OCI-LY3 (cell line): ENCODE data around the gene RNF115.

Source experiments
- EZH2phosphoT487 ChIP-seq: fragments of 200-600 bp; shearing (Covaris generic); IDR thresholded peaks from 2 replicates; pipeline ENCODE4 v1.6.1; 2018; ENCODE audit warnings: antibody characterized with exemption, mixed run types, low read depth
- TF ChIP-seq, protein P1 (sequence below): fragments of 200-600, 300-600 bp; sonication (generic); IDR thresholded peaks from 2 replicates; pipeline ENCODE4 v1.5.1; 2014; ENCODE audit warnings: antibody characterized with exemption, low read length, low read depth

DNA sequence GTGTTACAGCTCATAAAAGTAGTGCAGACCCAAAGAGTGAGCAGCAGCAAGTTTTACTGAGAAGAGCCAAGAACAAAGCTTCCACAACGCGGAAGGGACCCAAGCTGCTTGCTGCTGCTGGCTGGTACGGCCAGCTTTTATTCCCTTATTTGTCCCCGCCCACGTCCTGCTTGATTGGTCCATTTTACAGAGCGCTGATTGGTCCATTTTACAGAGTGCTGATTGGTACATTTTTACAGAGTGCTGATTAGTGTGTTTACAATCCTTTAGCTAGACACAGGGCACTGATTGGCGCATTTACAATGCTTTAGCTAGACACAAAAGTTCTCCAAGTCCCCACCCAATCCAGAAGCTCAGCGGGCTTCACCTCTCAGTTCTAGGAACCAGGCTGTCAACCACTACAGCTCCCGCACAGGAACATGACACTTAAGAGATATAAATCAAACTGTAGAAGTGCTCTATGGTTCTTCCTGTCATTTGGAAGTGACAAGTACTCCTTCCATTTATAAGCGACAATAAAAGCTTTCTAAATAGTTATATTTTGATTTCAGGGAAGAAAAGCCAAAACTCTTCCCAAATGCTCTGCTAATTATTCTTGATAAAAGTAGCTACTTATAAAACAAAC is 28.5 kb downstream of the RNF115 start:
- TF ChIP-seq, protein P1, sequence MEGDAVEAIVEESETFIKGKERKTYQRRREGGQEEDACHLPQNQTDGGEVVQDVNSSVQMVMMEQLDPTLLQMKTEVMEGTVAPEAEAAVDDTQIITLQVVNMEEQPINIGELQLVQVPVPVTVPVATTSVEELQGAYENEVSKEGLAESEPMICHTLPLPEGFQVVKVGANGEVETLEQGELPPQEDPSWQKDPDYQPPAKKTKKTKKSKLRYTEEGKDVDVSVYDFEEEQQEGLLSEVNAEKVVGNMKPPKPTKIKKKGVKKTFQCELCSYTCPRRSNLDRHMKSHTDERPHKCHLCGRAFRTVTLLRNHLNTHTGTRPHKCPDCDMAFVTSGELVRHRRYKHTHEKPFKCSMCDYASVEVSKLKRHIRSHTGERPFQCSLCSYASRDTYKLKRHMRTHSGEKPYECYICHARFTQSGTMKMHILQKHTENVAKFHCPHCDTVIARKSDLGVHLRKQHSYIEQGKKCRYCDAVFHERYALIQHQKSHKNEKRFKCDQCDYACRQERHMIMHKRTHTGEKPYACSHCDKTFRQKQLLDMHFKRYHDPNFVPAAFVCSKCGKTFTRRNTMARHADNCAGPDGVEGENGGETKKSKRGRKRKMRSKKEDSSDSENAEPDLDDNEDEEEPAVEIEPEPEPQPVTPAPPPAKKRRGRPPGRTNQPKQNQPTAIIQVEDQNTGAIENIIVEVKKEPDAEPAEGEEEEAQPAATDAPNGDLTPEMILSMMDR = no peak
- no peak for TF ChIP-seq EZH2phosphoT487
